ENCODE data around the gene DOCK8. TPM values are rescaled to one million over a fixed set of nuclear protein-coding genes. Genes with fewer than 3 reads are reported as not detected.

The DOCK8 gene
- total RNA-seq, 2 donors from 2014 or later, result 143 to 174 TPM

DNA sequence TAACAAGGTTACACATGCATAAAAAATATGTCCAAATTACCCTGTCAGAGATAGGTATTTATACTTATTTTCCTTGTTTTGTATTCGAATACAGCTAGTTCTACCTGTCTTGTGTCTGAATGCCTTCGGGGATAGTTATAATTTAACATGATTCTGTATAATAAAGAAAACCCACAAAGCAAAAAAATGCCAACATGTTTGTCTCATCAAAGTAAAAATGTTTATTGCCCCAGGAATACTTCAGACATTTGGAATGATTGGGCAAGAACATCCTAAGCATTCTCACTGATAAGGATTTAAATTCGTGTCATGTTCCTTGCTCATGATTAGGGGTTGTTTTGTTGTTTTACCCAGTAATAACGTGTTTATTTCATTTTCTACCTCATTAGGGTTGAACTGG, 74.5 kb downstream of the DOCK8 start:
- Mint-ChIP-seq H3K27ac (no peak overlapping the region), H3K9me3 (no peaks in the 10 kb centered on the region), H3K4me1 (ENCODE audit: low read depth in 2 of 2) (peaks cover 24 to 25% of the 10 kb centered on the region in 2 donors), H3K4me3 (no peak overlapping the region), H3K36me3 (peaks cover 34% of the 10 kb centered on the region), H3K27me3 (no peaks in the 10 kb centered on the region)
- DNase-seq (ENCODE audit: low spot score) (no peak), ATAC-seq (no peak)

DNA sequence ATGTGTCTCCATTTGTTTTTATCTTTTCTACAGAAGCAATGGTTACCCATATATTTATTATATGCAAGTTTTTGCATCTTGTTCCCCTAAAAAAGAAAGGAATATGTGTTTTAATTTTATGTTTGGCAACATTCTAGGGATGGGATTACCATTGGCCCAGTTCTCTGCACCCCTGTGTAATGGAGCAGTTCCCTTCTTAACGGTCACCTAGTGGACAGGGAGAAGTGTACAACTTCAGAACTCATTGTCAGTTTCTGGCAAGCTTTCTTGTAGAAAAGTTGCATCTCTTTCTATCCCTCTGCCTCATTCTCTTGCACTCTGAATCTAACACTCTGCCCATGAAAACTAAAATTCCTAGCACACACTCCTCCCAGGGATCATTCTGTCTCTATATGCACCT, 78.2 kb downstream of the DOCK8 start:
- H3K4me3 Mint-ChIP-seq, result no peak overlapping the region
- ATAC-seq (no peak), DNase-seq (ENCODE audit: low spot score) (no peak)
- peaks cover 35 to 42% of the 10 kb centered on the region in 2 donors for H3K4me1 Mint-ChIP-seq (ENCODE audit: low read depth in 2 of 2)
- peak overlapping the region in 1 of 2 donors; percentile 7 for H3K27ac Mint-ChIP-seq
- H3K27me3 Mint-ChIP-seq, result no peaks in the 10 kb centered on the region
- no peaks in the 10 kb centered on the region for H3K9me3 Mint-ChIP-seq
- H3K36me3 Mint-ChIP-seq, result peaks cover 29% of the 10 kb centered on the region

DNA sequence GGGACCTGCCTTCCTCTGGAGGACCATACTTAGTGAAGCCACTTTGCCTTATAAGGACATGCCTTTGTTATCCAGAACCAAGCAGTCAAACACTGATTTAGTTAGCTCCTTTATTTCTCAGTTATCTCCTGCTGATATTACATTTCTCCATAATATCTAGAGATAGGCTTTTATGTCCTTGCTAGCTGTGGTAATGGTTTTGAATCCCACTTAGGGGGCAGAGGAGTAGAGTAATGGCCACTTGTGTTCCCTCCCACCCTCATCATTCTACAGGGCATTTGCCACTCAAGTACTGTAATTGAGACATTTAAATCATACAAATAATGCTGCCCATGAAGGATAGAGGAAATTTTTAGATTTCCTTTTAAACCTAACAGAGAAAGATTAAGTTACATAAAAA, 80.9 kb downstream of the DOCK8 start:
- Mint-ChIP-seq H3K27ac (peak overlapping the region in 1 of 2 donors; percentile 60), H3K4me3 (no peak overlapping the region), H3K36me3 (peaks cover 24% of the 10 kb centered on the region)

DNA sequence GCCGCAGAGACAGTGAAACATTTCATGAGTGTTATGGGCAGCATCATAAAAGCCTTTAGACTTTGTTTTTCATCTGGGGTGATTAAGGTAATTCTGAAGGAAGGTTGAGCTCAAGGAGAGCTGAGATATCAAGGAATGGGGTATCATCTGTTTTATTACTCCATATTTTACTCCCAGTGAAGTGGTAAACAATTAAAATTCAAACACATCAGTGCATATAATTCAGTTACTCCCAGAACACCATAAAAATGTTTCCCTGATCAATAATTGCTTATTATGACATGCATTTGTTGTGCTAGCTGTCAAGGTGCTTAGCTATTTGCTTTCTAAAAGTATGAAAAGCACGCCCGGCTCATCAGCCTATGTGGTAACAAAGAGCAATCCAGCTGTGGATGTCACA, 81.7 kb downstream of the DOCK8 start:
- H3K36me3 Mint-ChIP-seq, result peaks cover 30% of the 10 kb centered on the region
- H3K9me3 Mint-ChIP-seq, result no peaks in the 10 kb centered on the region
- H3K27me3 Mint-ChIP-seq, result no peaks in the 10 kb centered on the region
- peak overlapping the region; percentile 71 to 89 for H3K27ac Mint-ChIP-seq
- no peak for DNase-seq (ENCODE audit: low spot score)
- ATAC-seq, result no peak
- H3K4me1 Mint-ChIP-seq (ENCODE audit: low read depth in 2 of 2), result peaks cover 38 to 42% of the 10 kb centered on the region in 2 donors
- H3K4me3 Mint-ChIP-seq, result no peak overlapping the region

More for the DNA sequence above, 80.9 kb downstream of the DOCK8 start:
- ATAC-seq (no peak), DNase-seq (ENCODE audit: low spot score) (no peak)
- Mint-ChIP-seq H3K27me3 (no peaks in the 10 kb centered on the region), H3K9me3 (no peaks in the 10 kb centered on the region), H3K4me1 (ENCODE audit: low read depth in 2 of 2) (peaks cover 36 to 37% of the 10 kb centered on the region in 2 donors)

DNA sequence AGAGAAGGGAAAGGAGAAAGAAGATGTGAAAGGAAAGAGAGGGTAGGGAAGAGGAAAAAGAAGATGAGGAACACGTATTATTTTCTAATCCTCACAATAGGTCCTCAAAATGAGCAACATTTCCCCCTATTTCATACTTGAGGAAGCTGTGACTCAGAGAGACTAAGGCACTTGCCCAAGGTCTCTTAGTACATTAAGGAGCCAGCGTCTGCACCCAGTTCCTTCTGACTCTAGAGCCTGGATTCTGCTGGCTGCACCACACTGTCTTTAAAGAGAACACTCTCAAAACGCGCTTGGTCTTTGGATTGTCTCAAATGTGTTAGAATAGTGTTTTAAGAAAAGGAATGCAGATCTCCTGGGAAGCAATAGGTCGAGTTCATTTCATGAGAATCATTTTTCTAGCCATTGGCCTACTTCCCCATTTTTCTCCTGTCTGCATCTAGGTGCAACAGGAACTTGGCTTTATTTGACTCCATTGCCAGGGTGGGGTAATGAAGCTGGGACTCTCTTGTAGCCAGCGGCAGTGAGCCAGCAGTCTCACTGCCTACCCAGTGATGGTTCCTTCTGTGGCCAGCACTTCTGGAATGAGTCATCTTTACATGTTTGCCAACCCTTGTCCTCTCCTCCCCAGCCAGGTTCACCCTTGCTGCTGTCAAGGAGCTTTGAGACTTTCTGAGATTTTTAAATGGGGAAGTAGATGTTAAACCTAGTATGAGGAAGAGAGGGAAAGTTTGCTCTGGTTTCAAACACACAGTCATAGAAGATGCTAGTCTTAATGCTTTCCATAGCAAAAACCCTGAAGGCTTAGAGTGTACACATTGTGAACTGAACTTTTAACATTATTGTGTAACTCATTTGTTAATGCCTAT, 82.7 kb downstream of the DOCK8 start:
- Mint-ChIP-seq H3K27ac (peak overlapping the region; percentile 71 to 89), H3K4me1 (ENCODE audit: low read depth in 2 of 2) (peaks cover 38 to 43% of the 10 kb centered on the region in 2 donors), H3K9me3 (no peaks in the 10 kb centered on the region), H3K4me3 (peak overlapping the region; percentile 41), H3K27me3 (no peaks in the 10 kb centered on the region), H3K36me3 (peaks cover 33% of the 10 kb centered on the region)
- ATAC-seq, result peak; percentile 96 to 97
- peak; percentile 65 for DNase-seq (ENCODE audit: low spot score)

DNA sequence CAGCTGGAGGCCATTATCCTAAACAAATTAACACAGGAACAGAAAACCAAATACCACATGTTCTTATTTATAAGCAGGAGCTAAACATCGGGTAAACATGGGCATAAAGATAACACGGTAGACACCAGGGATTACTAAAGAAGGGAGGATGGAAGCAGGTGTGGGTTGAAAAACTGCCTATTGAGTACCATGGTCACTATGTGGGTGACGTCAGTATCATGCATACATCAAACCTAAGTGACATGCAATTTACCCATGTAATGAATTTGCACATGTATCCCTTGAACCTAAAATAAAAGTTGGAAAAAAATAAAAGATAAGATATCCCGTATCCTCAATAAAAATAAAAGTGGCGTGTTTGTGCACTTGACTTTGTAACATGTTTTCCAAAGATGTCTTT, 88.8 kb downstream of the DOCK8 start:
- no peaks in the 10 kb centered on the region for H3K9me3 Mint-ChIP-seq
- no peak for DNase-seq (ENCODE audit: low spot score)
- no peak for ATAC-seq
- peaks cover 6 to 15% of the 10 kb centered on the region in 2 donors for H3K4me1 Mint-ChIP-seq (ENCODE audit: low read depth in 2 of 2)
- no peak overlapping the region for H3K27ac Mint-ChIP-seq
- H3K27me3 Mint-ChIP-seq, result no peaks in the 10 kb centered on the region
- H3K4me3 Mint-ChIP-seq, result no peak overlapping the region
- H3K36me3 Mint-ChIP-seq, result peaks cover 37% of the 10 kb centered on the region

DNA sequence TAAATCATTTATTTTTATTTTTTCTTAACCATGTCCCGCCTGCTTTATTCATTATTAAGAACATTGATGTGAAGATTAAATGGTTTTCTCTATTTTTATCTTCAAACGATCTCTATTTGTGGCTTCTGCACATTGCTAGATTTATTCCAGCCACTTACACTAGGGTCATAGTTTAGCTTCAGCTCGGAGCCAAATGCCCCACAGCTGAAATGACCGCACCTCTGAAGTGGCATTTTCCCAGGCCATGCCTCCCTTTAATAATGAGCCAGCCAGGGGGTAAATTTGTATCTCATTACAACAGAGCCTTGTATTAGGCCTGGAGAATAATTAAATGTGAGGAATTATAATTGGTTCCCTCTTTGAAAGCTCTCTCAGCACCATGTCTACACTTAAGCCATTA, 89.4 kb downstream of the DOCK8 start:
- Mint-ChIP-seq H3K36me3 (peaks cover 37% of the 10 kb centered on the region), H3K4me3 (no peak overlapping the region), H3K27me3 (no peaks in the 10 kb centered on the region), H3K4me1 (ENCODE audit: low read depth in 2 of 2) (peaks cover 6 to 15% of the 10 kb centered on the region in 2 donors), H3K27ac (peak overlapping the region in 1 of 2 donors; percentile 33), H3K9me3 (no peaks in the 10 kb centered on the region)
- ATAC-seq, result no peak
- no peak for DNase-seq (ENCODE audit: low spot score)

DNA sequence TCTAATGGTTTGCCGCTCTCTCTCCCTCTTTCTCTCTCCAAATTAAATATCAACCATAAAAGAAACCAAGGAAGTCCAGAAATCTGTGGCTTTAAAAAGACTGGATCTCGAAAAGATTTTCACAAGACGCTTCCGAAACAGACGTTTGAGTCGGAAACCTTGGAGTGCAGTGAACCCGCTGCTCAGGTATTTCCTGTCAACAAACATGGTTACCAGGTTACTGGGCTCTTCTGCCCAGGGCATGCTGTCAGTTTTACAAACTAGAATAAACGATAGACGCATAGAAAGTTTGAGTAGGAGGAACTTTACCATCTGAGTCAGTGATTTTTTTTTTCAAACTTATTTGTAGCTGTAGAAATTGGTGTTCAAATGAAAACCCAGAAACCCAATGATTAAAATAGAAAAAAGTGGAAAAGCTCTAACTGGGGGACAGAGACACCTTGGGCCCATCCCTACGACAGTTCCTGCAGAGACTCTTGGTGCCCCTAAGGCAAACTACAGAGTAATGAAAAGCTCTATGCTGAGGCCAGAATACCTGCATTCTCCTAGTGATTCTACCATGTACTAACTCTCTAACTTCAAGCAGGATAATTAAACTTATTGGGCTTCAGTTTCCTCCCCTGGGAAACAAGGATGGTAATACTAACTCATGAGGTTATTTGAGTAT, 90.0 kb downstream of the DOCK8 start:
- Mint-ChIP-seq H3K27ac (peak overlapping the region in 1 of 2 donors; percentile 33), H3K4me1 (ENCODE audit: low read depth in 2 of 2) (peaks cover 6 to 15% of the 10 kb centered on the region in 2 donors), H3K27me3 (no peaks in the 10 kb centered on the region), H3K9me3 (no peaks in the 10 kb centered on the region), H3K4me3 (no peak overlapping the region), H3K36me3 (peaks cover 37% of the 10 kb centered on the region)
- ATAC-seq, result no peak
- no peak for DNase-seq (ENCODE audit: low spot score)

DNA sequence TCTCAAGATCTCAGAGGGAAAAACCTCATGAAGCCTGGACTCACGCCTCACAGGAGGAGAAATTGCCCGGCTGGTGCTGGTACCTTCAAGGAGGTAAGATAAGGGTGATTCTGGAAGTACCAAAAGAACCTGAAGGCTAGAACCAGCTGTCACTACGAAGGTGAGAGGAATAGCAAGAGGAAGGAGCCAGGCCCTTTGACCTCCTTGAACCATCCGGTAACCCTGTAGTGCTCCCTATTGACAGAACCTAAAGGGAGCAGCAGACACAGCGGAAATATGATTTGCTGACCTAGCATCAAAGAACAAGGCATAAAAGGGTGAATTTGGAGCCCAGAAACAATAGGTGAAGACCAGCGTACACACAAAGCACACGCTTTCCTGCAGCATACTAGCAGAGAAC, 92.2 kb downstream of the DOCK8 start:
- H3K27me3 Mint-ChIP-seq, result no peaks in the 10 kb centered on the region
- DNase-seq (ENCODE audit: low spot score) (no peak), ATAC-seq (peak; percentile 71 to 82)
- peaks cover 0 to 9% of the 10 kb centered on the region in 2 donors for H3K4me1 Mint-ChIP-seq (ENCODE audit: low read depth in 2 of 2)
- no peak overlapping the region for H3K4me3 Mint-ChIP-seq
- no peaks in the 10 kb centered on the region for H3K9me3 Mint-ChIP-seq
- peaks cover 19% of the 10 kb centered on the region for H3K36me3 Mint-ChIP-seq
- H3K27ac Mint-ChIP-seq, result peak overlapping the region; percentile 59 to 64

DNA sequence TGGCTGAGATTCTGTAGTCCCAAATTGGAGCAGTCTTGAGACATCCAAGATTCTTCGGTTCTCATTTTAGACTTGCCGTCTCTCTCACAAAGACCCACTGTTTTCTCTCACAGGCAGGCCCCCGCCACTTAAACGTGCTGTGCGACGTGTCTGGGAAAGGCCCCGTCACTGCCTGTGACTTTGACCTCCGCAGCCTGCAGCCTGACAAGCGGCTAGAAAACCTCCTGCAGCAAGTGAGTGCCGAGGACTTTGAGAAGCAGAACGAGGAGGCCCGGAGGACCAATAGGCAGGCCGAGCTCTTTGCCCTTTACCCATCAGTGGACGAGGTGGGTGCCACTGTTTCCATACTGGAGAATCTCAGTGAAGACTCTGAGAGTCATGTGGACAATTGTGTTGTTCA, 97.2 kb downstream of the DOCK8 start:
- no peak for DNase-seq (ENCODE audit: low spot score)
- no peak for ATAC-seq

DNA sequence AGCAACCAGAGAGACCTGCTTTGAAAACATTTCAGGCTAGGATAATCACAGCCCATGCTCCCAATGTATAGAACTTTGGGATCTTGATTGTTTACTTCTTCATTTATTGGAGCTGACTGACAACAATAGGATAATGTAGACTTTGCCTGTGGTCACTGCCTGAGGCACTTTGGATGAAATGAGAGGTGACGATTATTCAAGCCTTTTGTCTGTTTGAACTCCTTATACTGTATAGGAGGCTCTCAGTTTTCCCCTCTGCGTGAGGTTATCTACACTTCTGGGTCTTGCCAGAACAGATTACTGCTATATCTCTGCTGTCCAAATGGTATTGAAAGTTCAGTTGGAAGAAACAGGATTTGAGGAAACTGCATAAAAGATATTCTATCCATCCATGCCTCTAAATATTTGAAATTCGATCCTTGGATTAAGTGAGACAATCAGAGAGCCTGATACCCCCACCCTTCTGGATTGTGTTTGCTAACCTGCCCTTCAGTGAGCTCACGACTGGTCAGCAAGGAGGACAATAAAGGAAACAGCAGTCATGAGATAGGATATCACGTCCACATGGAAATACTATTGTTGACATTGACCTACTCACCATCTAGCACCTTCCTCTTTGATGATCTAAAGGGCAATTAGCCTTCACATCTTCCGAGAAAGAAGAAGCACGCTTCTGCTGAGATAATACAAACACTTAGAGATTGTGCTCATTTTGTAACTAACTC, 98.1 kb downstream of the DOCK8 start:
- H3K27me3 Mint-ChIP-seq, result no peaks in the 10 kb centered on the region
- ATAC-seq (no peak), DNase-seq (ENCODE audit: low spot score) (no peak)
- peaks cover 0 to 1% of the 10 kb centered on the region in 2 donors for H3K4me1 Mint-ChIP-seq (ENCODE audit: low read depth in 2 of 2)
- no peaks in the 10 kb centered on the region for H3K9me3 Mint-ChIP-seq
- no peak overlapping the region for H3K27ac Mint-ChIP-seq
- H3K36me3 Mint-ChIP-seq, result peaks cover 18% of the 10 kb centered on the region
- no peak overlapping the region for H3K4me3 Mint-ChIP-seq

More for the DNA sequence above, 97.2 kb downstream of the DOCK8 start:
- Mint-ChIP-seq H3K36me3 (peaks cover 16% of the 10 kb centered on the region), H3K27me3 (no peaks in the 10 kb centered on the region), H3K4me1 (ENCODE audit: low read depth in 2 of 2) (peaks cover 0 to 5% of the 10 kb centered on the region in 2 donors), H3K4me3 (no peak overlapping the region), H3K27ac (no peak overlapping the region), H3K9me3 (no peaks in the 10 kb centered on the region)

DNA sequence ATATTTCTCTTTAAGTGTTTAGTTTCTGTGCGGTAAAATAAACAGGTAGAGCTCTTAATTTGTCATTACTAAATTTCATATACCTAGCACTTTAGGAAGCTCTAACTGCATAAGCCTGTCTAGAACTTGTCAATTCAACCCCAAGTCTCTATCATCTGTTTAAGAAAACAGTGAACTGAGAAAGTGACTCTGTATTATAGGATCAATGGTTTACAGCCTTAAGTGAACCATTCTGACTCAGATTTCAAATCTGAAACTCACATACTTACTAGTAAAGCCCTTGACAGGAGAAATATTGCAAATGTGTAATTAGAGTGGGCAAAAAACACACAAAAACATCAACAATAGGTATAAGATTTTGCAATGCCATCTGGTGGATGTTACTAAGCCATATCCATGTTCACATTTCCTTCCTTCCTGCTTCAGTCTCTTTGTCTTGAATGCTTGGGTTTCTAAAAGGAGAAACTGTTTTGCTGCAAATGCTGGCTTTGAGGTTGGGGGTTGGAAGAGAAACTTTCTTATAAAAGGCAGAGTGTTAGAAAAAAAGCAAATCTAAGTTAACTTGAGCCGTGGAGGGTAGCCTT, 101.8 kb downstream of the DOCK8 start:
- no peak for DNase-seq (ENCODE audit: low spot score)
- H3K4me1 Mint-ChIP-seq (ENCODE audit: low read depth in 2 of 2), result no peaks in the 10 kb centered on the region
- H3K27me3 Mint-ChIP-seq, result no peaks in the 10 kb centered on the region
- H3K4me3 Mint-ChIP-seq, result no peak overlapping the region
- H3K9me3 Mint-ChIP-seq, result no peaks in the 10 kb centered on the region
- H3K36me3 Mint-ChIP-seq, result peaks cover 21% of the 10 kb centered on the region
- H3K27ac Mint-ChIP-seq, result peak overlapping the region in 1 of 2 donors; percentile 39
- ATAC-seq, result no peak

DNA sequence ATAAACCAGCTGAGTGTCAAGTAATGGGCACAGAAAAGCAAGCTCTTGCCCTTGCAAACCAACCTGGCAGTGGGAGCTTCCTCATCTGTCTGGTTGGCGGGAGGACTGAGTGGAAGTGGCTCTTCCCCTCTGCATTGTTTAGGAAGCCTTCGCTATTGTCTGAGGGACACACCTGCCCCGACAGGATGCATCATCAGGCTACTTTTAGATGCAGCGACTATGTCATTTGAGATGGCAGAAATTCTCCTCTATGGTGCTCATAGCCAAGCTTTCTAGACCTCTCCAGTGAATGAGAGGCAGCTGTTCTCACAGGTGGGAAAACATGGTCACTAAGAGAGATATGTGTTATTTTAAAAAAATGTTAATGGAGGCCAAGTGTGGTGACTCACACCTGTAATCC, 104.0 kb downstream of the DOCK8 start:
- DNase-seq (ENCODE audit: low spot score) (no peak), ATAC-seq (no peak)
- Mint-ChIP-seq H3K27me3 (no peaks in the 10 kb centered on the region), H3K36me3 (peaks cover 14% of the 10 kb centered on the region), H3K27ac (no peak overlapping the region), H3K4me3 (no peak overlapping the region), H3K4me1 (ENCODE audit: low read depth in 2 of 2) (peaks cover 0 to 3% of the 10 kb centered on the region in 2 donors), H3K9me3 (no peaks in the 10 kb centered on the region)
